GM12874 (cell line): ENCODE measurements around the gene STXBP5.

Experiments
- TF ChIP-seq, protein P1 (sequence below): IDR thresholded peaks from 2 replicates; pipeline ENCODE4 v1.5.1; 2011; ENCODE audit warnings: low read depth, mild to moderate bottlenecking, control low read depth, low read length, moderate library complexity; ENCODE audit not compliant: insufficient read depth

STXBP5 gene

DNA sequence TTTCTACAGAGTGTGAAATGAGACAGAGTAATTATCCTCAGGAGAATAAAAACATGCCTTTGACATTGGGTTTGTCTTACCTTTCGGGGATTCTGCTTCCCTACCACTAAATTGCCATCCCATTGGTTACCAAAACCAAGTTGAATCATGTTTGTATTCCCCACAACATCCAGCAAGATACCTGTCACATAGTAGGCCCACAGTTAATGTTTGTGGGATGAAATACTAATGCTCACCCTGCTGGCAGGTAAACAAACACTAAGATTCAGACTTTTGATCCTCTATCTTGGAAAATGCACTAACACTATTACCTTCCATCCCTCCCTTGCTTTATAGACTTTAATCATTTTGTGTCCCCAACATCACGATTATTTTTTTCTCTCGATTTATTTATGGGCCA, 8.2 kb upstream of the STXBP5 start:
- TF ChIP-seq, protein P1, sequence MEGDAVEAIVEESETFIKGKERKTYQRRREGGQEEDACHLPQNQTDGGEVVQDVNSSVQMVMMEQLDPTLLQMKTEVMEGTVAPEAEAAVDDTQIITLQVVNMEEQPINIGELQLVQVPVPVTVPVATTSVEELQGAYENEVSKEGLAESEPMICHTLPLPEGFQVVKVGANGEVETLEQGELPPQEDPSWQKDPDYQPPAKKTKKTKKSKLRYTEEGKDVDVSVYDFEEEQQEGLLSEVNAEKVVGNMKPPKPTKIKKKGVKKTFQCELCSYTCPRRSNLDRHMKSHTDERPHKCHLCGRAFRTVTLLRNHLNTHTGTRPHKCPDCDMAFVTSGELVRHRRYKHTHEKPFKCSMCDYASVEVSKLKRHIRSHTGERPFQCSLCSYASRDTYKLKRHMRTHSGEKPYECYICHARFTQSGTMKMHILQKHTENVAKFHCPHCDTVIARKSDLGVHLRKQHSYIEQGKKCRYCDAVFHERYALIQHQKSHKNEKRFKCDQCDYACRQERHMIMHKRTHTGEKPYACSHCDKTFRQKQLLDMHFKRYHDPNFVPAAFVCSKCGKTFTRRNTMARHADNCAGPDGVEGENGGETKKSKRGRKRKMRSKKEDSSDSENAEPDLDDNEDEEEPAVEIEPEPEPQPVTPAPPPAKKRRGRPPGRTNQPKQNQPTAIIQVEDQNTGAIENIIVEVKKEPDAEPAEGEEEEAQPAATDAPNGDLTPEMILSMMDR, result no peak

DNA sequence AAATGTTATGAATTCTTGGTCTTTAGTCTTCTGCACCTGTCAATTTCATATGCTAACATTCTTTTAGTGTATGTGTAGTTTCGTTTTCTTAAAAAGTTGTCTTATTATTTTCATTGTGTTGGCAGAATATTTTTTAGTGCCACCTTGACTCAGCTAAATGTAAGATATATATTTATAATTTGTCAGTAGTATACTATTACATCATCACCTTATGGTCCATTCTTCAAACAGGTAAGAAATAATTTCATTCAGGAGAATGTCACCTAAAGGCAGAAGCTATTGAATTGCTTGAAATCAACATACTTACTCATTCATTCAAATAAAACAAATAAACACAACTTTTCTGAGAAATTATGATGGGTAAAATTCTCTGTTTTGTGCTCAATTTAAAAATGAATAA, 3.5 kb upstream of the STXBP5 start:
- TF ChIP-seq, protein P1, result no peak

DNA sequence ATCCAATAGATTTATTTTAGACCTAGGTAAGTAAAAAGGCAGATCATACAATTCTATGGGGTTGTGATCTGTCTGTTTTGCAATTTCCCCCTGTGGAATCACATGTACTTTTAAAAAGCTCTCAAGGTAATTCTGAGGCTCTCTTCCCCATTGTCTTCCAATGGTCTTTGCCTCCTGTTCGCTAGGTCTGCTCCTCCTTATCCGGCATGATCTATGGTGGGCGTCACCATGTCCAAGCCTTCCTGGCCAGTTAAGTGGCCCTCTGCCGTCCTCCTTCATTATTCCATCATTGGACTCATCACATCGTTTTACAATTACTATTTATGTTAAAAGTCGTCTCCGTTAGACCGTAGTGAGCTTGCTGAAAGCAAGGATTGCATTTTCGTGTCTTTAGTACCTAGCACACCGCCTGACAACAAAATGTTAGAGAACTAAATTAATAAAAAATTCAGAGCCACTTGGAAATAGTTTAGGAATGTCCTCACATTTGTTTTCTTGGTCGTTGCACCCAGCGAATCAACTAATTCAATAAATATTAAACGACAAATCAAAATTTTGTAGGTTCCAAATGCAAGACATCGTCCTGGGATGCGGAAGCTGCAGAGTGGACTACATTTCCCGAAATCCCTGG, 2.2 kb upstream of the STXBP5 start:
- TF ChIP-seq, protein P1, result no peak

DNA sequence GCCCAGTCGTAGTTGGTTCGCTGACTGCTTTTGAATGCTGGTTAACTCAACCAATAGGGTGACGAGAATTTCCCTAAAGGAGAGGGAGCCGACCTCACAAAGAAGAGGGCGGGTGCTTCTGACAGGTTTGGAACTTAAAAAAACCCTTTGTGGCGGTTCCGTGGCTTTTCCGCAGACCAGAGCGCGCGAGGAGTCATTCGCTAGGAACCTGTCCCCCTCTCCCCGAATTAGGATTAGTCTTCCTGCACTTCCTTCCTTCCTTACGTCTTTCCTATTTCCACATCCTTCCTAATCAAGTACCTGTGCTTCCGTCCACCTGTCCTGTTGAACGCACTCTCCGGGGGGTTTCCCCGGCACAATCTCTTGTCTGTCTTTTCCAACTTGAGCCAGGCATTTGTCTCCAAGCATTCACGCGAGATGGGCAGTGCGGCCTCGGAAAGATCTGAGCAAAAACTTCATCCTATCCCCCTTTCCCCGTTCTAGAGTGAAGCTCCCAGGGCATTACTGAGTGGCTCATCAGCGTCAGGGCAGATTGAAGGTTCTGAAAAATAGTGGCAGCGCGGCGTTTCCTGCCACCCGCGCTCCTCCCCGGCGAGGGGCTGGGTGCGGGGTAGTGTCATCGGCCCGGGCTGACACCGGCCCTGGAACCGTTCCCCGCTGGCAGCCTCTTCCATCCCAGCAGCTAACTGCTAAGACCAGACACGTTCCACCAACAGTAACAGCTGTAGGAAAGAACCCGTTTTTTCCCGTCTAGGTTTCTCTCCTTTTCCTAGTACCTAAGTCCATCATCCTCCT, 1.5 kb upstream of the STXBP5 start:
- TF ChIP-seq, protein P1, result no peak

DNA sequence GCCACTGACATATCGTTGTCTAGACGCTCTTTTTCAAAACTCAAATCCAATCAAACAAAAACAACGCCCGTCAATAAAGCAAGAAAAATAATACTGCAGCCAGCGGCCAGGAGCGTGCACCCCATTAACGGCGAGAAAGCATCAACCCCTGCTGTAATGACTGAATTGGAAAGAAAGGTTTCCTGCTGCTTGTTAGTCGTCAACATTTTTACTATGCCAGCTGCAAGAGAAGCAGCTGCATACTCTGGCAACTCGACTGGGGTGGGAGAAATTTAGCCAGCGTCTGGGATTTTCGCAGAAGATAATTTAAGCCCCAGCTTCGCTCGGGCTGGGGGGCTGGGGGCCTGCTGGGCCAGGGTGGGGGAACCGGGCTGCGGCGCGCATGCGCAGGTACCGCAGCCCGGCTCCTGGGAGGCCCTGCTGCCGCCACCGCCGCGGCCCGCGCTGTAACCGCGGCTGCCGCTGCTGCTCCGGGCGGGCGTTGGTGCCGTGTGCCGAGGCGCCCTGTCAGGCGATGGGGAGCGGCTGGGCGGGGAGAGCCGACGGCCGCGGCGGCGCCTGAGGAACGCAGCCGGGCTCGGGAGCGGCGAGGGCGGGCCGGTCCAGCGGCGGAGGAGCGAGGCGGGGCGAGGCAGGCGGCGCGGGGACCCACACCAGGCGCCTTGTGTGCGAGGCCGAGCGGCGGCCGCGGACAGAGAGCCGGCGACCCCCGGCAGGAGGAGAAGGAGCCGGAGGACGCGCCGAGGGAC, 732 bp upstream of the STXBP5 start:
- TF ChIP-seq, protein P1, result no peak

DNA sequence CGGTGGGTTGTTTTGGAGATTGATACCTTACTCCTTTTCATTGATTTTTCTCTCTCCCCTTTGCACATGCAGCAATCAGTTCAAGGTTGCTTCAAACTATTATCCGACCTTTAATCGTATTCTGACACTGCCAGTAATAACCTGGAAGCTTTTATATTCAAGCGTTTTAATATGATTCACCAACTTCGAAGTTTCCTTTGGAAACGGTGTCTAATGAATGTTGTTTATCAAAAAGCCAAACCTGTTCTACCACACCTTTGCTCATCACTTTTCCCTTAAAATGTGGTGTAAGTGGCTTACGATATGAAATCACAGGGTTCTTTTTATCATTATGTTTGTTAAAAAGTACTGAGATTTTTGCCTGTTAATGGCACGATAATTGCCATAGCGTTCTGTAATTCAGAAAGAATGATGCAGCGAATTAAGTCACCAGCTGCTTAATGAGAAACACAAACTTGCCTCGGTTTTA, 660 bp downstream of the STXBP5 start:
- TF ChIP-seq, protein P1, result no peak
